HG03469 (cell line): Measurements from ENCODE around the gene ELF2.
"Not testable (repeated sequence)": the region's sequence is repeated elsewhere in the genome, so short reads cannot be mapped to it uniquely, and the experiment has no call there.

ENCODE experiments used
- ATAC-seq: cut with Tn5 transposase; IDR thresholded peaks from one replicate; pipeline ENCODE4 v1.9.1; 2021; ENCODE audit warnings: mild to moderate bottlenecking, moderate library complexity, moderate number of reproducible peaks; ENCODE audit not compliant: unreplicated experiment

ELF2 gene

GRCh38 chr4:139082750-139083606 lies 94.0 kb downstream of the ELF2 start:
- ATAC-seq = peak; percentile 84

GRCh38 chr4:139078926-139079325 lies 98.1 kb downstream of the ELF2 start:
- ATAC-seq = no peak

- no peak for ATAC-seq
Measured at GRCh38 chr4:139077567-139078355, 99.3 kb downstream of the ELF2 start.

DNA sequence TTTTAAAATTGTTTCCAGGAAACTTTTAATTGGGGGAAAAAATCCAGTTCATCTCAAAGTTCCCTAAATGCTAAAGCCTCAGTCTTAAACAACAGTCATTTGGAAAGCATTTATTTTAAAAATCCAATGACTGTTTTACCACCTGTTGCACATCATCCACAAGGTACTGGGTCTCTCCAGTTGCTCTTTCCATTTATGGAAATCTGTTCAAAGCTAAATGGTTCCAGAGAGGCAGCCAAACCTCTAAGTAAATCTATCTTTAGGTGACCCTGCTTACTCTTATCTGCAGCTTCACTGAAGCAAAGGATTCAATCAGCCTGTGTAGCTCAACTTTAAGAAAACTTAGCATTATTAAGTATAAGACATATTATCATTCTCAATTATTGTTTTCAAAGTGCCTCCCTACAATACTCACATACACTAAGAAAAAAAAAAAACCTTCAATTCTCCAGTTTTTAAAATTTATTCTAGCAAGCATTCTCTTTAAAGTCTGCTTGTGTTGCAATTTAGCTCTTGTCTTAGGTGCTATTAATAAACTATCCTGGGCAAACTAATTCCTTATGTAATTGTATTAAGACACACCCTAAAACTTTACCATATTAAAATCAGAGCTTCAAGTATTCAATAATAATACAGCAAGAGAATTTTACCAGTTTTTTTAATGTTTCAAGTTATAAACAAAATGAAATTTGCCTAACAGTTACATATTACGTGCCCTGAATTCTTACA lies 100.8 kb downstream of the ELF2 start:
- ATAC-seq = no peak

- ATAC-seq = no peak
Measured at GRCh38 chr4:139060591-139060990, 116.4 kb downstream of the ELF2 start.

DNA sequence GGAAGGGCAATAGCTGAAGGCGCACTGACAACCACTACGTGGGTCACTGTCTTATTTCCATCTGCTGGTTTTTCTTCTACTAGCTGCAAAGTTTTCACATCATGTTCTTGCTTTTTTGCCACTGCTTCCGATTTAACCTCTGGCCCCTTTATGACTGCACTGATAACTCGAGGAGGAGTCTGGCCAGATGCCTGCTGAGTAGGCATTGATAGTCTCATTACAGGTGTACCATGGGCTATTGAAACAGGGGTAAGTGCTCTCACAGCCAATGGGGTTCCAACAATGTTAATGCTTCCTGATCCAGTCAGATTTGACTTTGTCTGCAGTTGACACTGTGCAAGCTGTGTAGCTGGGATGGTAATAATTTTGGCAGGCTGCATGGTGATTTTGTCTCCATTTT lies 118.0 kb downstream of the ELF2 start:
- ATAC-seq = not testable (repeated sequence)

DNA sequence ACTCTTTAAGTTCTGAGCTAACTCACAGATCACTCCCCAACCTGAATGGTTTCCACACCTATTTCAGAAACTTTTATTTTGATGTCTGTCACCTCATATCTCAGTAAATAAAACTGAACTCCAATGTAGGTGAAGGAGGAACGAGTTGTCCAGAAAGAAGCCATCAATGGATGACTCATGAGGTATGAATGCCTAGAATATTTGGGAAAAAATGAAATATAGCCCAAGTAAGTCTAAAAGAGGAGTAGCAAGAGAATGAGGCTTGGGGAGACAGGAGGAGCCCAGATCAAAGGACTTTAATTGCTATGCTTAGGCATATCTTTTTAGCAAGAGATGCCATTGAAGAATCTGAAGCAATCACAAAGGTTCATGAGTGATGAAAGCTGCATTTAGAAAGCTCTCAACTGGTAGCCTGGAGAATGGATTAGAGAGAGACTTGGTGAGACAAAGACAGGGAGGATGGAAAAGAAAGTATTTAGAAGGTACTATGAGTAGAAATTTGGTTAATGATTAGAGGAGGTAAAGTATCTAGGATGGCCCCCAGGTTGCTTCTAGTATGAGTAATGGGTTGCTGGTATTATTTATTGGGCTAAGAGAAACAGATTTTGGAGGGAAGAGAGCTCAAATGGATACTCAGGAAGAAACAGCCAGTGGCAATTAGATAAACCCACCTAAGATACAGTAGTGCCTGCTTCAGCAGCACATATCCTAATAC lies 122.1 kb downstream of the ELF2 start:
- ATAC-seq = no peak

- no peak for ATAC-seq
Measured at GRCh38 chr4:139053909-139054308, 123.1 kb downstream of the ELF2 start.

- no peak for ATAC-seq
Measured at GRCh38 chr4:139050446-139050845, 126.6 kb downstream of the ELF2 start.

DNA sequence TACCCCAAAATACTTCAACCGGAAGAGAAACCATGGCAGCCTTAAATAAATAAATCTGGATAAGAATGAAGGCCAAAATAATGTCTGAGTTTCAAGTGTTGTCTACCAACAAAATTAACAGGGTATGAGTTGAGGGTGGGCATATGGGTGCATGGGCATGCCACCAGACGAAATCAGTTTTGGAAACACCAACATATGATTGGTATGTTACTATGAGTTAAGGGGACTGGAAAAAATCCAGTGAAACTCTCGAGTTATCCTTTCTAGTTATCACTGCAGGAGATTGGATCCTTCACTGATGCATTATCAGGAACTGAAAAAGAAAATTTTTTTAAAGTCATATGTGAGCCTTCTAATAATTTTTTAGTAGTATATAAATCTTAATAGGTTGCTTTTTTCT lies 129.0 kb downstream of the ELF2 start:
- no peak for ATAC-seq

GRCh38 chr4:139044291-139044690 lies 132.7 kb downstream of the ELF2 start:
- ATAC-seq = no peak

GRCh38 chr4:139042981-139043460 lies 134.0 kb downstream of the ELF2 start:
- no peak for ATAC-seq

GRCh38 chr4:139038874-139039443 lies 138.1 kb downstream of the ELF2 start:
- no peak for ATAC-seq

GRCh38 chr4:139036885-139037284 lies 140.1 kb downstream of the ELF2 start:
- ATAC-seq = no peak

DNA sequence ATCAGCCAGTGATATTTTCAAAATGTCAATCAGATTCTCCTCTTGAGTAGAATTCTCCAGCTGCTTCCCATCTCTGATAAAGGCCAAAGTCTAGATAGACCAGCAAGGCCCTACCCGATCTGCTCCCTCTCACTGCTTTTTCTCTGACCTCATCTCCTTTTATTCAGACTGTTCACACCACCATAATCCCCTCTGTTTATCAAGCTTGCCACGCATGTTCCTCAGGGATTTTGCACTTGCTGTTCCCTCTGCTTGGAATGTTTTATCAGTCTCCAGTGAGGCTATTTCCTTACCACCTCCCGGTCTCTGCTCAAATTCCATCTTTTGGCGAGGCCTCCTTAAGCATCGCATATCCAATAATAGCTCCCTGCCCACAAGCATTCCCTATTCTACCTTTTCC lies 141.4 kb downstream of the ELF2 start:
- ATAC-seq = no peak

- ATAC-seq = peak; percentile 69
Measured at GRCh38 chr4:139030614-139031235, 146.3 kb downstream of the ELF2 start.

DNA sequence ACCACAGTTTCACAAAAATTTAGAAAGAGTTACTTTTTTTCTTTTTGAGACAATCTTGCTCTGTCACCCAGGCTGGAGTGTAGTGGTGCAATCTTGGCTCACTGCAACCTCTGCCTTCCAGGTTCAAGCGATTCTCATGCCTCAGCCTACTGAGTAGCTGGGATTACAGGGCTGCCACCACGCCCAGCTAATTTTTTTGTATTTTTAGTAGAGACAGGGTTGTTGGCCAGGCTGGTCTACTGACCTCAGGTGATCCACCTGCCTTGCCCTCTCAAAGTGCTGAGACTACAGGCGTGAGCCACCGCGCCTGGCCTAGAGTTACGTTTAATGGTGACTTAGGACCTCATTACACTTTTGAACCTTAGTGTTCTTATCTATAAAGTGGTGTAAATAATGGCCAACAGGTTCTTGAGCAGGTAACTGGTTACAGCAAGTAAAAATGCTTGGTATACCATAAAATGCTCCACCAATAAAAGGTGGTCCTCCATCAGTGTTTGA lies 147.1 kb downstream of the ELF2 start:
- ATAC-seq = not testable (repeated sequence)

- no peak for ATAC-seq
Measured at GRCh38 chr4:139028191-139028661, 148.8 kb downstream of the ELF2 start.

DNA sequence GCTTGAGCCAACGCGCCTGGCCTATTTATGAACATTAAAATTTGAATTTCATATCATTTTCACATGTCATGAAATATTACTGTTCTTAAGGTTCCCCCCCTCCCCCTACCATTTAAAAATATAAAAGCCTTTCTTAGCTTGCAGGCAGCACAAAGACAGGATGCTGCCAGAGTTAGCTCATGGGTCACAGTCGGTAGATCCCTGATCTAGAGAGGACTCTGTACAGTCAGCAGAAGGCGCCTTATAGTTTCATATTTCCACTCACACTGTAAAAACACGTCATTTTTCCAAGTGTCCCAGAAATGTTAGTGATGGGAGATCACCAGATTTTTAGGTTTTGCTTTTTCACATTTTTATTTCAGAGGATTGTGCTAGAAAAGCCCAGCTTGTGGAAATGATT lies 149.2 kb downstream of the ELF2 start:
- no peak for ATAC-seq
